Gastrocnemius medialis (tissue), 4 donors: ENCODE results near the gene GAS6. TPM values are rescaled to one million over a fixed set of nuclear protein-coding genes. Genes with fewer than 3 reads are reported as not detected.
A peak's percentile ranks its signal among the peaks of the same experiment; 100 is the strongest.

Experiments used
- ATAC-seq, 2 donors: fragments of 150-250 bp; one replicate each; pipeline ENCODE4 v1.9.1; 2016
- DNase-seq, 2 donors: peaks; one replicate each; pipeline ENCODE4 v3.0.0-alpha.2; 2019
- H3K27ac ChIP-seq, 4 donors: fragments of 200-600 bp; sonication (generic); 1 replicate in 1 of 4; 2 replicates in 3 of 4; pipeline ENCODE4 v1.5.1; 2016 to 2018; ENCODE audit warnings: mild to moderate bottlenecking in 2 of 4, moderate library complexity in 1 of 4
- H3K27me3 ChIP-seq, 3 donors: fragments of 200-600 bp; sonication (generic) in 2 of 3; 1 replicate in 1 of 3; 2 replicates in 2 of 3; pipeline versions ENCODE4 v1.5.1 to v1.6.0; 2016 to 2019; ENCODE audit warnings: mild to moderate bottlenecking in 1 of 3, moderate library complexity in 1 of 3
- H3K36me3 ChIP-seq, 2 donors: fragments of 200-600 bp; sonication (generic) in 1 of 2; one replicate each; pipeline ENCODE4 v1.5.1; 2017 to 2018
- H3K4me1 ChIP-seq, 2 donors: fragments of 200-600 bp; sonication (generic) in 1 of 2; one replicate each; pipeline ENCODE4 v1.5.1; 2016 to 2017; ENCODE audit warnings: mild to moderate bottlenecking in 2 of 2
- H3K4me3 ChIP-seq, 4 donors: fragments of 200-600 bp; sonication (generic) in 3 of 4; 1 replicate in 1 of 4; 2 replicates in 3 of 4; pipeline ENCODE4 v1.5.1; 2016 to 2019; ENCODE audit warnings: mild to moderate bottlenecking in 2 of 4
- H3K9me3 ChIP-seq, 3 donors: fragments of 200-600 bp; sonication (generic) in 2 of 3; 1 replicate in 1 of 3; 2 replicates in 2 of 3; pipeline ENCODE4 v1.5.1; 2016 to 2019
- POLR2A ChIP-seq, 2 donors: fragments of 450-650 bp; IDR thresholded peaks; one replicate each; pipeline ENCODE4 v1.6.1; 2017; ENCODE audit warnings: antibody characterized with exemption in 2 of 2, mild to moderate bottlenecking in 2 of 2, moderate library complexity in 2 of 2
- in situ Hi-C, 4 donors: fragments of 200-750 bp; cut with MboI; loops; one replicate each; pipeline versions ENCODE4 v1.15.0 to v1.8.0; 2017; ENCODE audit warnings: low sequenced_read_pairs in 4 of 4
- intact Hi-C: fragments of 100-400 bp; cut with DNase I; formaldehyde crosslinking; loops from one replicate; pipeline ENCODE4 v1.15.1; 2023; ENCODE audit warnings: low total_unique reads
- total RNA-seq, 4 donors: library from RNA; depleted of rRNA; stranded (reverse); fragments of >200 nt; gene quantifications; one replicate each; pipeline versions ENCODE4 v1.1.0 to v1.2.3, GENCODE V29; 2016
- TF ChIP-seq, protein P1 (sequence below), 5 experiments: fragments of 450-650 bp in 3 of 5; fragments of 200-600 bp in 2 of 5; sonication (generic) in 2 of 5; IDR thresholded peaks in 4 of 5; conservative IDR thresholded peaks in 1 of 5; 1 replicate in 4 of 5; 2 replicates in 1 of 5; pipeline ENCODE4 v1.5.1; 2016 to 2019; ENCODE audit warnings: antibody characterized with exemption in 5 of 5, mild to moderate bottlenecking in 3 of 5, moderate library complexity in 3 of 5

GAS6 gene
- total RNA-seq, 4 donors from 2014 or later: 68.6 to 122 (median 86.3) TPM

DNA sequence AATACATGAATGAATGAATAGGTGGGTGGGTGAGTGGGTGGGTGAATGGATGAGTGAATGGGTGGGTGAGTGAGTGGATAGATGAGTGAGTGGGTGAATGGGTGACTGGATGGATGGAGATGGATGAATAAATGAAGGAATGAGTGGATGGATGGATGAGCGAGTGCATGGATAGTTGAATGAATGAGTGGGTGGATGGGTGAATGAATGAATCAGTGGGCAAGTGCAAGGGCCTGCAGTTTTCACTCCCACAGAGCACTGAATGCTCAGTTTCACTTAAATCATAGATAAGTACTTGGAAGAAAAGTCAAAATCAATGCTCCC is 12.4 kb downstream of the GAS6 start:
- in situ Hi-C loops (no loop called here), intact Hi-C loops (no loop called here)
- no peaks in the 10 kb centered on the region for H3K9me3 ChIP-seq
- H3K27me3 ChIP-seq: no peaks in the 10 kb centered on the region
- TF ChIP-seq POLR2A (IDR thresholded peaks at IDR 0.05): no peak
- no peaks in the 10 kb centered on the region for H3K36me3 ChIP-seq
- DNase-seq (no peak), ATAC-seq (no peak)
- H3K27ac ChIP-seq: no peak overlapping the region
- H3K4me3 ChIP-seq: no peak overlapping the region
- peaks cover 53 to 55% of the 10 kb centered on the region in 2 donors for H3K4me1 ChIP-seq

- DNase-seq: no peak
- Histone ChIP-seq H3K9me3 (no peaks in the 10 kb centered on the region), H3K4me1 (peaks cover 47 to 54% of the 10 kb centered on the region in 2 donors), H3K27ac (no peak overlapping the region), H3K4me3 (no peak overlapping the region), H3K36me3 (no peaks in the 10 kb centered on the region), H3K27me3 (no peaks in the 10 kb centered on the region)
- intact Hi-C loops: no loop called here
- ATAC-seq: no peak
- TF ChIP-seq POLR2A (IDR thresholded peaks at IDR 0.05): no peak
- TF ChIP-seq, protein P1, sequence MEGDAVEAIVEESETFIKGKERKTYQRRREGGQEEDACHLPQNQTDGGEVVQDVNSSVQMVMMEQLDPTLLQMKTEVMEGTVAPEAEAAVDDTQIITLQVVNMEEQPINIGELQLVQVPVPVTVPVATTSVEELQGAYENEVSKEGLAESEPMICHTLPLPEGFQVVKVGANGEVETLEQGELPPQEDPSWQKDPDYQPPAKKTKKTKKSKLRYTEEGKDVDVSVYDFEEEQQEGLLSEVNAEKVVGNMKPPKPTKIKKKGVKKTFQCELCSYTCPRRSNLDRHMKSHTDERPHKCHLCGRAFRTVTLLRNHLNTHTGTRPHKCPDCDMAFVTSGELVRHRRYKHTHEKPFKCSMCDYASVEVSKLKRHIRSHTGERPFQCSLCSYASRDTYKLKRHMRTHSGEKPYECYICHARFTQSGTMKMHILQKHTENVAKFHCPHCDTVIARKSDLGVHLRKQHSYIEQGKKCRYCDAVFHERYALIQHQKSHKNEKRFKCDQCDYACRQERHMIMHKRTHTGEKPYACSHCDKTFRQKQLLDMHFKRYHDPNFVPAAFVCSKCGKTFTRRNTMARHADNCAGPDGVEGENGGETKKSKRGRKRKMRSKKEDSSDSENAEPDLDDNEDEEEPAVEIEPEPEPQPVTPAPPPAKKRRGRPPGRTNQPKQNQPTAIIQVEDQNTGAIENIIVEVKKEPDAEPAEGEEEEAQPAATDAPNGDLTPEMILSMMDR (IDR thresholded peaks at IDR 0.05 in 4 of 5, conservative IDR thresholded peaks at IDR 0.05 in 1 of 5): no peak
- in situ Hi-C loops: no loop called here
Observed at GRCh38 chr13:113850722-113851479, 13.0 kb downstream of the GAS6 start.

DNA sequence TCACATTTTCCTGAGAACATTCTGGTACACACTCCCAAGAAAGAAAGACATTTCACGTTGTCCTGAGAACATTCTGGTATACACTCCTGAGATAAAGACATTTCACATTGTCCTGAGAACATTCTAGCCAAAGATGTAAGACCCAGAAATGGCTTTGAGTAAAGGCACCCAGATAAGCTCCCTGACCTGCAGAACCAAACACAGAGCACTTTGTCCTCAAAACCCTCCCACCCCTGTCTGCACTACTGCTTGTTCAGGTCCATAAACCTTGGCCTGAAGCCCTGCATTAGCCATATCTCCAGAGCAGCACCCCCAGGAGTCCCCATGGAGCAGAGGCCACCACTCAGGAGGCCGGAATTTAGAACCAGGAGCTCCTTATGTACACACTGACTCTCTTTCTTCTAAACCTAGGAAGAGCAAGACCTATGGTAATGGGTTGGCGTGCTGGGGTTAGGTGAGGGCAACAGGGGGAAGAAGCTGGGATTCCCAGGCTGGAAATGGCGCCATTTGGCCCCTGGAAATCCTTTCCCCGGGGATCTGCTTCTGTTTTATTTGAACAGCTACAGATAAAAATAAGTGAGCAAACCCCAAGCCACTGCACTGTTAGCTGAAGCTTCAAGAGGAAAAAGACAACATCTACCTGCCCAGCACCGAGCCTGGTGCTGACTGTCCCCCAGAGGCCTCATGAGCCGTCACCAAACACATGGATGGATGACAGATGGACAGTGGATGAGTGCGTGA is 13.7 kb downstream of the GAS6 start:
- ATAC-seq (no peak), DNase-seq (no peak)
- no peak overlapping the region for H3K27ac ChIP-seq
- in situ Hi-C loops (no loop called here), intact Hi-C loops (no loop called here)
- no peak overlapping the region for H3K4me3 ChIP-seq
- no peaks in the 10 kb centered on the region for H3K27me3 ChIP-seq
- no peaks in the 10 kb centered on the region for H3K36me3 ChIP-seq
- no peaks in the 10 kb centered on the region for H3K9me3 ChIP-seq
- peaks cover 42 to 54% of the 10 kb centered on the region in 2 donors for H3K4me1 ChIP-seq
- no peak for TF ChIP-seq POLR2A (IDR thresholded peaks at IDR 0.05)
- TF ChIP-seq, protein P1 (IDR thresholded peaks at IDR 0.05 in 4 of 5, conservative IDR thresholded peaks at IDR 0.05 in 1 of 5): no peak

DNA sequence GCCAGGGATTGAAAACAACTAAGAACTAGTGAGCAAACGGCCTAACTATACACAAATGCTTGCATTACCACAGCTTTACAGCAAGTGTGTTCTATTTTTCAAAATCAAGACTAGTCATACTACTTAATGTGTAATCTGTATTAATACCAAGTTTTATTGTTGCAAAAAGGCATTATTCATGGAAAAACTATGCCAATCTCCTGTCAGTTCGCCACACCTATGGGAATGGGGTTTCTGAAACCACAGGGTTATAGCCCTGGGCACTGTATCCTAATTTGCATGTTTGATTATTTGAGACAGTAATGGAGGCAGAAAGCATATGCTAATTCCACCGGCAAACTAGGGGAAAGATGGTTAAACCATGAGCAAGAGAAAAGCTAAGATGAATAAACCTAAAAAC is 14.3 kb downstream of the GAS6 start:
- DNase-seq (no peak), ATAC-seq (no peak)
- no peaks in the 10 kb centered on the region for H3K36me3 ChIP-seq
- peak overlapping the region in 1 of 4 donors; percentile 40 for H3K27ac ChIP-seq
- no peak for TF ChIP-seq POLR2A (IDR thresholded peaks at IDR 0.05)
- TF ChIP-seq, protein P1 (IDR thresholded peaks at IDR 0.05 in 4 of 5, conservative IDR thresholded peaks at IDR 0.05 in 1 of 5): no peak
- H3K27me3 ChIP-seq: no peaks in the 10 kb centered on the region
- intact Hi-C loops: no loop called here
- H3K4me3 ChIP-seq: no peak overlapping the region
- H3K9me3 ChIP-seq: no peaks in the 10 kb centered on the region
- H3K4me1 ChIP-seq: peaks cover 36 to 50% of the 10 kb centered on the region in 2 donors
- in situ Hi-C loops: no loop called here

DNA sequence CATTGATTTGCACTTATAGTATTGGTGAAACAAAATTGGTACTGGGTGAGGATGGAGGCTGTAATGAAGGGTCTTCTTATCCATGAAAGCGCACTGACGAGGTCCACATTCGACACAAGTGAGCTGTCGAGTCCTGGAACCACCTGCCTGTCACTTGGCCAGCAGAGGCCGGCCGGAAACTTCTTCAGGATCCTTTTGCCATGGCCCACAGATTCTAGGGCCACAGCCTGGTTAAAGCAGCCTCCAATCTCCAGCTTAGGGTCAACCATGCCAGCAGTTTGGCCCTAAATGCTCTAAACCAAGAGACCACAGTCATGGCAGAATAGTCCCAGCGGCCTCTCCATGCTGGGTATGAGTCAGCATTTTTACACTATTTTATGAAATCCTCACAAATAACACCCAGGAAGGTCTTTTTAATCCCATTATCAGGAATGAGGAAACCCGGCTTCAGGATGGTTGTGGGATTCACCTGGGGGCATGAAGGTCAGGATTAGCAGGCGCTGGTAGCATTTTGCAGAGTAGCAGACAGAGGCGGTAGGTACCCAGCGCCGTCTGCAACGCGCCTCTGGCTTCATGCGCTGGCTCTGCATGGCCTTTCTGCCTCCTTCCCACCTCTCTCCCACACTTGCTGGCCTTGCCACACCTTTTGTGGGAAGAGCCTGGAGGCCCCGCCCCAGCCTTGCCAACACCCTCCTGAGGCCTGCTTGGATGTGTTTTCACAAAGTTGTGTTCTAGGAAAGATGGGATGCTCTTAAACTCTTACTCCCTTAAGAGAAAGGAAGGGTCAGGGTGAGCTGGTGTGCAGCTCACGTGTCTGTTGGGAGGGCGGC is 15.2 kb downstream of the GAS6 start:
- ATAC-seq (no peak), DNase-seq (no peak)
- intact Hi-C loops (no loop called here), in situ Hi-C loops (no loop called here)
- no peak overlapping the region for H3K4me3 ChIP-seq
- no peaks in the 10 kb centered on the region for H3K36me3 ChIP-seq
- H3K9me3 ChIP-seq: no peaks in the 10 kb centered on the region
- H3K27me3 ChIP-seq: no peaks in the 10 kb centered on the region
- peaks cover 27 to 45% of the 10 kb centered on the region in 2 donors for H3K4me1 ChIP-seq
- H3K27ac ChIP-seq: peak overlapping the region in 3 of 4 donors; percentile 30 to 43 (median 40)
- TF ChIP-seq, protein P1 (IDR thresholded peaks at IDR 0.05 in 4 of 5, conservative IDR thresholded peaks at IDR 0.05 in 1 of 5): no peak
- TF ChIP-seq POLR2A (IDR thresholded peaks at IDR 0.05): no peak
